ENCODE results near the gene NUDT19. TPM values are rescaled to one million over a fixed set of nuclear protein-coding genes. Genes with fewer than 3 reads are reported as not detected.
"Not testable (repeated sequence)": the region's sequence is repeated elsewhere in the genome, so short reads cannot be mapped to it uniquely, and the experiment has no call there.

NUDT19 gene
- total RNA-seq (2014; rRNA removed; shearing (Covaris generic)), result 15.9 and 19.3 TPM in 2 replicates

DNA sequence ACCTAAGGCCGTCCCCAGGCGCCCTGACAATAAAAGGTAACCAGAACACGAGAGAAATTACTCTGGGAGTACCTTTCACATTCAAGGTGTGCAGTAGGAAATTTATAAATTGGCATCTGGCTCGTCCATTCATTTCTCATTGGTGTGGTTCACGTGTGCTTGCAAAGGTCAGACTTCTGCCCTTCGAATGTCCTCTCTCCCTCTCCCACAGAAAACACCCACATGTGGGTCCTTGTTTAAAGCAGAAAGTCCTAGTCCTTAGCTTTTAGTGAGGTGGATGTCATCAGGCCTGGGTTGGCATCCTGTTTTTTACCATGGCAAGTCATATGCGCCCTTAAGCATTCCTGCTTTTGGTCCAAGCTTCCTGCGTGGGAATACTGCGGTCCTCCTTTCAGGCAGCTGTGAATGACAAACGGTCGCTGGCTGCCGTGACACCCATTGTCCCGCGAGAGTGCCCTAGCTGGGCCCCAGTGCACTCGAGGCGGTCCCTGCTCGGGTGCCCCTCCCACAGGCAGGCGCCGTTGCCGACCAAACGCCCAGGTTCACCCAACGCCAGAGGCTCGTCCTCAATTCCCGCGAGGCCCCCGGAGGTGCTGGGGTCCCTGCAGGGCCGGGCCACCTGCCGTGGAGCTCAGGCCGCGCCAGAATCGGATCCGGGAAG lies at the start of gene NUDT19:
TSS of gene NUDT19 (plus strand) at position 531 of the 661 bp plus-strand sequence. CDS start 140 bp downstream, outside the sequence.
- peak; percentile 90 for DNase-seq (ENCODE audit: low spot score)

DNA sequence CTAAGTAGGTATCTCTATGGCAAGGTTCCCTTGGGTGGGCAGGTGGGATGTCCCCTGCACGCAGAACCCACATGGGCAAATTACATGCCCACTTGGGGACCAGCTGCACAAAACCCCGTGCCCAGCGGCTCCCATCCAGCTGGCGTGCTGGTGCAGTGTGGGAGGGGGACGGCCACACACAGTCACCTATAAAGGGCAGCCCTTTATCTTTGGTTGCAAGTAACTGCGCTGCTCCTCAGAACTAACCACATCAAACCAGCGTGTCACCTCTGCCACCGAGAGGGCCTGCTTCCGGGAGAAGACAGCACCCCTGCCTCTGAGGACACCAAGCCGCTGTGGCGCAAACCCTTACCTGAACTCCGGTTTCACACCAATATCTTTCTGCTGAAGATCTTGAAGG lies 48.9 kb upstream of the NUDT19 start:
- no peak for DNase-seq (ENCODE audit: low spot score)

DNA sequence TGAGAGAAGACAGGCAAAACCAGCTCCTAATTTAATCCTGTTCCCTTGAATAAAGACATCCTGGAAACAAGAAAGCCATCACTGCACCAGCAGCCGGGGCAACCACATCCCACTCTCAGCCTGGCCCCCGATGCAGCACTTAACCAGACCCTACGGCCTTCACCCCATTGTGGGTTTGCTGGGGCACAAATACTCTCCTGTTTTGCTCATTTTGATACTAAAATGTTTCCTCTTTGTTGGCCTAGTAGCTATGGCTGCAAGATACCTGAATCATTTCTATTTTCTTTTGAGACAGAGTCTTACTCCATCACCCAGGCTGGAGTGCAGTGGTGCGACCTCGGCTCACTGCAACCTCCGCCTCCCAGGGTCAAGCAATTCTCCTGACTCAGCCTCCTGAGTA lies 45.1 kb upstream of the NUDT19 start:
- no peak for DNase-seq (ENCODE audit: low spot score)

DNA sequence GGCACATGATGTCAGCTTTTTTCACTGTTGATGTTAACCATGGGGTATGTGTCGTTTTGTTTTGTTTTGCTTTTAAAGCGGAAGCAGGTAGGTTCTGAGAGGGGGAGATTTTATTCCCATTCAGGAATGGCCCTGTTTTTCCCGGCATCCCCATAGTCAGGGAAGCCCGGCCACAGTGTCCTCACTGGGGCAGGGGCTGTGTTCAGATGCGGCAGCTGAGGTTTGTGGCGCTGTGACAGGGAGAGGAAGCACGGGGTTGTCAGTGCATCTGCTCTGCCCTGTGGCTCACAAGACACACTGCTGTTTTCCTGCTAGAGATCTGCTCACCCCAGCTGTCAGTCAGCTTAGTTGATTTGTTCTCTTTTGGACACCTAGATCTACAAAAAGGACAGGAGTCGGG lies 44.3 kb upstream of the NUDT19 start:
- no peak for DNase-seq (ENCODE audit: low spot score)

DNA sequence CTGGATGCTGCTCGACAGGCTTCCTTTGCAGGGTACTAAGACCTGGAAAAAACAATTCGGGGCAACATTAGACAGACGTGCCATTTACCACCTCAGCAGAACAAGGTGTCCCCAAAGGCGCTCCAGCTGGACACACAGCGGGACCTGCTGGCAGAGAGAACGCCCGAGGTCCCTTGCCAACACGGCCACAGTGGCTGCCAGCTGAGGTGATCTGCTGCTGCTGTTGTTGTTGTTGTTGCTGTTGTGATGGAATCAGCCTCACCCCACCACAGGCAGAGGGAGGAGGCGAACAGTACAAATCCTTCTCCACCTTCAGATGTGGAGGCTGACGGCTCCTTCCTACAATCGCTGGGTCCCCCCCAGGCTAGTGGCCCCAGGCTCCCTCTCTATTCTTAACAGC lies 41.9 kb upstream of the NUDT19 start:
- DNase-seq (ENCODE audit: low spot score), result no peak

DNA sequence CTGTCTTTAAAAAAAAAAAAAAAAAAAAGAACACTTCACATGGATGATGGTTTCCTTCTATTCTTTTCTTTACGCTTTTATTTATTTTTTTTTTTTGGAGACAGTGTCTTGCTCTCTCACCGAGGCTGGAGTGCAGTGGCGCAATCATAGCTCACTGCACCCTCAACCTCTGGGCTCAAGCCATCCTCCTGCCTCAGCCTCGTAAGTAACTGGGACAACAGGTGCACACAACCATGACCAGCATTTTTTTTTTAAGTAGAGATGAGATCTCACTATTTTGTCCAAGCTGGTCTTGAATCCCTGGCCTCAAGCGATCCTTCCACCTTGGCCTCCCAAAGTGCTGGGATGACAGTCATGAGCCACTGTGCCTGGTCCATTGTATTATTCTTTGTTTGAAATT lies 41.0 kb upstream of the NUDT19 start:
- DNase-seq (ENCODE audit: low spot score), result no peak

DNA sequence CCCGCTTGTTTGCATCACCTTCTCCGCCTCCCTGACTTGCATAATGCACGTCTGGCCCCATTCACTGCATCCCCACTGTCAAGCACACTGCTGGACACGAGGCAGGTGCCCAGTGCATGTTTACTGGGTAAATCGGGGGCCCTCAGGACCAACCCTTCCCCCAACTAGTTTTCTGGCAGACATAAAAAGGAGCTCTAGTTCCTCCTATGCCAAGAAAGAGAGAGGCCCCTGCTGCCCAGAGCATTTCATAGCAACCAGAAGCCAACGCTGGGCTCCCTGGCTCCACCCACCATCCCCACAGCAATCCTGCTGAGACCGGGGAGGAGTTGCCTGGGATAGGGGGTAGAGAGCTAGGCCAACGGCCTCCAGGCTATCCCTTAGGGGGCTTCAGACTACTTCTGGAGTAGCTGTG lies 39.9 kb upstream of the NUDT19 start:
- no peak for DNase-seq (ENCODE audit: low spot score)

DNA sequence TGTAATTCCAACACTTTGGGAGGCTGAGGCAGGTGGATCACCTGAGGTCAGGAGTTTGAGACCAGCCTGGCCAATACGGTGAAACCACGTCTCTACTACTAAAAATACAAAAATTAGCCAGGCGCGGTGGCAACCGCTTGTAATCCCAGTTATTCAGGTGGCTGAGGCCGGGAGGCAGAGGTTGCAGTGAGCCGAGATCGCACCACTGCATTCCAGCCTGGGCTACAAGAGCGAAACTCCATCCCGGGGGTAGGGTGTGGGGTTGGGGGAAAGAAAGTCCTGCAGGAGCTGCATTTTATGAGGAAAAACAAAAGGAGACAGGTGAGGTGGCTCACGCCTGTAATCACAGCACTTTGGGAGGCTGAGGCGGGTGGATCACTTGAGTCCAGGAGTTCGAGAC lies 39.3 kb upstream of the NUDT19 start:
- not testable (repeated sequence) for DNase-seq (ENCODE audit: low spot score)

DNA sequence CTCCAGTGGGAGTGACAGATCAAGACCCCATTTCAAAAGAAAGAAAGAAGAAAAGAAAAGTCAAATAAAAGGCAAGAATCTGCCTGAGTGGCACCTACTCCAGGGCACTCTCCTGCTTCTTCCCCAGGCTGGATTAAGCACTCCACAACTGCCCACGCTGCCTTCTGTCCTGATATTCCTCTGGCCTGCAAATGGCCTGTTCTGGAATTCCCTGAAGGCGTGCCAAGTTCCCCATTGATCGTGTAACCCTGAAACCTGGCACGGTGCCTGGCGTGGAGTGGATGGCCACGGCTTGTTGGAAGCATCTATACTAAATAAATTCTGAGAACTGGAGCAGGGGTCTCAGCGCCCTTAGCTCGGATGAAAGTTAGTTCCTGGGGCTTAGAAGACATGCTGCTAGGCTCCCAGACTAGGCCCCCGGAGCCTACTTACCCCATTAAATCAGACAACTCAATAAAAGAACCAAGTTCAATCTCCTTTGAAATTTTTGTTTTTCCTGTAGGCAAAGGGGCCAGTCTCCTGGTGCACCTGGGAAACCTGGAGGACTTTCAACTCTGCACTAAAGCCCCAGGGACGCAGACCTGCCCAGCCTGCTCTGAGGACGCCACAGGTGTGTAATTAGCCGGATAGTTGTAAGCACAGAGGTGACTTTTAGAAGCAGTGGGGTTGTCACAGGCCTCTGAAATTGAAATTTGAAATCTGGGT lies 38.6 kb upstream of the NUDT19 start:
- no peak for DNase-seq (ENCODE audit: low spot score)

DNA sequence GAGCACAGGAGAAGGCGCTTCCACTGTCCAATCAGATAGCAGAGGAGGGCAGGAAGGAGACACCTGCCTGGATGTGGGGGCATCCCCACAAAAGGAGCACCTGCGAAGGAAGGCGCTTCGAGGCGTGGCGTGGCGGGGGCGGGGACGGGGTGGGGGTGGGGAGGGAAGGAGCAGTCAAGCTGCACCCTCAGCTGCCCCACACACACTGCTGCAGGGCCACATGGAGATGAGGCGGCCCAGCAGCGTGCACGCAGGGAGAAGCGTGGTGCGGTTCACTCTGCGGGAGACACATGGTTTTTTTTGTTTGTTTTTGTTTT lies 38.1 kb upstream of the NUDT19 start:
- DNase-seq (ENCODE audit: low spot score), result no peak

DNA sequence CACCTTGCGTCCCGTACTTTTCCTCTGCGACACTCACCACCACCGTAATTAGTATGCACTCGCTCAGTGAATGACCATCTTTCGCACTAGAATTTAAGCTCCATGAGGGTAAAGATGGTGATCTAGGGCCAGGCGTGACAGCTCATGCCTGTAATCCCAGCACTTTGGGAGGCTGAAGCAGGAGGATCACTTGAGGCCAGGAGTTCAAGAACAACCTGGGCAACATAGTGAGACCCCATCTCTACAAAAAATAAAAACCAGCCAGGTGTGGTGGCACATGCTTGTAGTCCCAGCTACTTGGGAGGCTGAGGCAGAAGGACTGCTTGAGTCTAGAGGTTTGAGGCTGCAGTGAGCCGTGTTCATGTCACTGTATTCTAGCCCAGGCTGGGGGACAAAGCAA lies 35.2 kb upstream of the NUDT19 start:
- DNase-seq (ENCODE audit: low spot score), result not testable (repeated sequence)

DNA sequence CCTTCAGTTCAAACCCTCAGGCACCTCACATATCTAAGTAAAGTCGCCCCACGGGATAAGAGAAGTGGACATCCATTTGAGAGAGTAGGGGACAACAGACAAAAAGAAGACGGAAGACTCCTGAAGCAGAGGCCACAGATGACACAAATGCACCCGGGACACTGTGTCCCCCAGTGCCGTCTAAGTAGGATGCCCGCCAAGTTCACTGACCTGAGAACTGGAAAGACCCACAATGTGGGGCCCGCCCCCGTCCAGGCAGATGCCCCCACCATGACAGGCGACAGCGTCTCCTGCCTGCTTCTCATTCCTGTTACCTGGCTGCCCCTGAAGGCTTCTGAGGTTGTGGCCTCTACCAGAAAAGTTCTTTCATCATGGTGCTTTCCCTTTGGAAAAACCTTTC lies 33.5 kb upstream of the NUDT19 start:
- DNase-seq (ENCODE audit: low spot score), result no peak

DNA sequence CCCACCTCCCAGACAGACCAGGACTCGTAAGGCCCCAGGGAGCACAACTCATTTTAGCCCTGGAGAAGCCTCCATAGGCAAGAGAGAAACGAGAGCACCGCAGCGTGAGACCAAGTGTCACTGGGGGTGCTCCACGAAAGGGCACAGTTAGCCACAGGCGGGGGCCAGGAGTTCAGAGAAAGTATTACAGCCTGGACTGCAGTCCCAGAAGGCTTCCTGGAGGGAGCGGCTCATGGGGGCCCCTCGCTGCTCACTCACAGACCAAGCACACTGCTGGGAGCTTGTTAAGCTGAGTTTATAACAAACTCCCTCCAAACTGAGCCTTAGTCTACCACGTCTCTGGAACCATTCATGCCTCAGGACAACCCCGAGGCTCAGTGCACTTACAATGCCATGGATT lies 33.1 kb upstream of the NUDT19 start:
- DNase-seq (ENCODE audit: low spot score), result no peak

DNA sequence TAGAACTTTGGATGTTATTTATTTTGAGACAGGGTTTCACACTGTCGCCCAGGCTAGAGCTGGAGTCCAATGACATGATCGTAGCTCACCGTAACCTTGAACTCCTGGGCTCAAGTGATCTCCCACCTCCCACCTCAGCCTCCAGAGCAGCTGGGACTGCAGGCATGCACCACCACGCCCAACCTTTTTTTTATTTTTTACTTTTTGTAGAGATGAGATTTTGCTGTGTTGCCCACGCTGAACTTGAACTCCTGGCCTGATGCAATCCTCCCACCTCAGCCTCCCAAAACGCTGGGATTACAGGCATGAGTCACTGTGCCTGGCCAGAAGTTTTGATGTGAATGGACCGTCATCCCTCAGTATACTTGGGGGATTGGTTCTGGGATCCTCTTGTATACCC lies 30.3 kb upstream of the NUDT19 start:
- no peak for DNase-seq (ENCODE audit: low spot score)

DNA sequence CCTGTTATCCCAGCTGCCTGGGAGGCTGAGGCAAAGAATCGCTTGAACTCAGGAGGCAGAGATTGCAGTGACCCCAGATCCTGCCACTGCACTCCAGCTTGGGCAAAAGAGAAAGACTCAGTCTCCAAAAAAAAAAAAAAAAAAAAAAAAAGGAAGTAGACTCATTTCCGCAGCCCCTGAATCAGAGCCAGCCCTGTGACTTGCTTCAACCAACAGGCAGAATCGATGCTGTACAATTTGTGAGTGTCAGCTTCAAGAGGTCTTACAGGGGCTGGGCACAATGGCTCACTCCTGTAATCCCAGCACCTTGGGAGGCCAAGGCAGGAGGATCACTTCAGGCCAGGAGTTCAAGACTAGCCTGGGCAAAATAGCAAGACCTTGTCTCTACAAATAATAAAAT lies 29.4 kb upstream of the NUDT19 start:
- DNase-seq (ENCODE audit: low spot score), result no peak

DNA sequence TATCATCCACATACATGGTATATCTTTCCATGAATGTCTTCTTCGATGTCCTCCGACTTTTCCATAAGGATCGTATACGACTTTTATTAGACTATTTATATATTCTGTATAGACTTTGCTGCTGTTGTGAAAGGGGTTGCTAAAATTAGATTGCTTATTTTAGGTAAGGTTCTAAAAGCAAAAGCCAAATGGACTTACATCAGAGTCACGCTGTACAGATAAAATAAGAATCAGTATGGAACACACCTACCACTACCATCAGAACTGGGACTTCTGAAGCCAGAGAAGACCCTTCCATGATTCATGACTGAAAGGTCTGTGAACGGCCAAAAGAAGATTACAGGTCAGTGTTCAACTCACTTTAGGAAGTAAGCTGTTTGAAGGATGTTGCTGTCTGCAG lies 25.5 kb upstream of the NUDT19 start:
- no peak for DNase-seq (ENCODE audit: low spot score)

DNA sequence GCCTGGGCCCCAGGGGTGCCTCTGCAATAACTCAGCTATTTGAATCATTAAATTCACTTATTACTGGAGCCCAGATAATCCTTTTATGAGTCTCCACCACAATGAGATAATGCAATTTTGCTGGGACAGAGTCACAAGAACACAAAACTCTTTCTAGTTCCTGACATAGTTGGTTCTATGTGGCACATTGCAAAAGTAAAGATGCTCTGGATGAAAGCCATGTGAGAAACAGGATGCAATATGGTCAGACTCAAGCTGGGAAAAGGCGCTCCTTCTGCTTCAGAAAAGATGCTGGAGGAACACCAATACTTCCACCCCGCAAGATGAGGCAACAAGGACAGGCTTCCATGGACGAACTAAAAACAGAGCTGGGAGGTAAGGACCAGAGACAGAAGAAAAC lies 22.3 kb upstream of the NUDT19 start:
- no peak for DNase-seq (ENCODE audit: low spot score)

DNA sequence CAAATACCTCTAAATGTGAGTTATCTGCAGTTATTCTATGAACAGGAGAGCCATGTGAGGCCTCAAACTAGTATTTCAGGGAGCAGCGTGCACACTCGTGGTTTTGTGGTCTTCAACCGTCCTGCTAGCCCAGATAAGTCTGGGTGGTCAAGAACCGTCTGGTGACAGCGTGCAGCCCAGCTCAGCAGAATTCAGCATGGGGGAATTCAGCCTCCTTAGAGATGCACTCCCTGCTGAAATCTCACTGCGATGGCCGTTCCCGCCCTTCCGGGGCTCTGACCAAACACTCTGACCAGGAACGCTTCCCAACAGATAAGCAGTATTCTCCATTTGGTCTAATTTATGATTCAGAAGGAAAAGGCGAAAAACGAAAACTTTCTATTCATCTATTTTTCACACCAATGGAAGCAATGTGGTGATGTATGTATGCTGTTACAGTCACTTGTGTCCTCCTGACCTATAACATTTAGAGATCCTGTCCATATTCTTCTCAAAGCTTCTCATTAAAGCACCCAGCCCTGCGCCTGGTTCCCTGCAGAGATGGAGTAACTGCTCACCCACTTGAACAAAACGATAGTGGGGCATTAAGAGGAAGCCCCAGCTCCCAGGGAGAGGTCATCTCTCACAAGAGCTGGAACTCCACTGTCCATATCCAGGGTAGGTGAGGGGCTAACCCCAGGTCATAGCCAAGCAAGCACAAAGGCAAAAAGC lies 19.6 kb upstream of the NUDT19 start:
- no peak for DNase-seq (ENCODE audit: low spot score)

DNA sequence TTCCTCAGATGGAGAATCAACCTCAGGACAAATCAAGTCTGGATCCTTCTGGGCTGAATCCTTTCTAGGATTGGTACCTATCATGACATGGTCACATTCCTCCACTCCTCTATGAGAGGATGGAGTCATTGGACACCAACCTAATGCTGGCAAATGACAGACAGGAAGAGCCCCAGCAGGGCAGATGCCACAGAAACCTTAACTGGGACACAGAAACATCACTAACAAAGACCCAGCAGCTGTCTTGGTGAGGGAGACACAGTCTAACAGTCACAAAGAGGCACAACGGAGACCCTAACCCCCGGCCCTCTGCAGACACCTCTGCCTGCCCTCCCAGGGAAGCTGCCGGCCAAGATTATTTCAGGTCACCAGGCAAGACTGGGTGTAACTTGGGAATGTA lies 18.8 kb upstream of the NUDT19 start:
- no peak for DNase-seq (ENCODE audit: low spot score)

DNA sequence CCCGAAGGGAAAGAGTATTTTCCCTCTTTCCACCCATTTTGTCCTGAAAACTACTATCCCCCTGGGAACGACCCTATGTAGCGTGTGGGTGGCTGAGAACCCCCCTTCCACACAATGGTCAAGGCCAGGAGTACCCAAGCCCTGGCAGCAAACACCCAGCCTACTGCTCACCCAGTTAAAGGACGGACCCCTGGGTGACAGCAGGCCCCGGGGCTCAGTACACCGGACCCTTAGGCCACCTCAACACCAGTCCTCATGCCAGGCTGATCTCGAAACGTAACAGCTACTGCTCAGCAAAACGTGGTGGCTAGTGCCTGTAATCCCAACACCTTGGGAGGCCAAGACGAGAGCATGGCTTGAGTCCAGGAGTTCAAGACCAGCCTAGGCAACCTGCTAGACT lies 18.0 kb upstream of the NUDT19 start:
- DNase-seq (ENCODE audit: low spot score), result no peak

DNA sequence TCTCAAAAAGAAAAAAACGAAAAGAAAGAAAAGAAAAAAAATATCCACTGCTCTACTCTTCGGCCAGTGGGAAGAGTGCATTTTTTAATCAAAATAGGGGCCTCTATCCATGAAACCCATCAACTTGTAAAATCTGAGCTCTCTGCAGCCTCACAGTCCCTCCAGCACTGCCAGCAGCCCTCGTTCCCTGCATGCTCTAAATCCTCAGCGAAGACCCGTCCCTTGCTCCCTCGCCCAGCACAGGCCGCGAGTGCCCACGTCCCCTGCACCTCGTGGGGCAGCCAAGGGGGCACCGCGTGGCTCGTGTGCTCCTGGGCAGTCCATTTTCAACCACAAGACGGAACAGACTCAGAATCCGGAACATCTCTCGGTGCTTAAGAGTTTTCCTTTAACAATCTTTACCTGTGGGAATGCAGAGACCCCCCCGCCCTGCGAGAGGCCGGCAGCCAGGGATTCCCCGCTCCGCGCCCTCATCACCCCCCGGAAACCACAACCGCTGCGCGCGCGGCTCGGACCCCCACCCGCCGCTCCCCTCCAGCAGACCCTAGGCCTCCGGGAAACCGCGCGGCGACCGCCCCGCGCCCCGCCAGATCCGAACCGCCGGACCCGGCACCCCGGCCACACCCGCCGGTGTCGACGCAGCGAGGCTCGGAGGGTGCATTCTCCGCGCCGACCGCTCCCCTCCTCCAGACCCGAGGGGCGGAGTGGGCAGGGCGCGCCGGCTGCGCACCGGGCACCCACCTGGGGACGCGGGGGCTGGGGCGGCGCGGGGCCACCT lies 17.3 kb upstream of the NUDT19 start:
- DNase-seq (ENCODE audit: low spot score), result no peak

DNA sequence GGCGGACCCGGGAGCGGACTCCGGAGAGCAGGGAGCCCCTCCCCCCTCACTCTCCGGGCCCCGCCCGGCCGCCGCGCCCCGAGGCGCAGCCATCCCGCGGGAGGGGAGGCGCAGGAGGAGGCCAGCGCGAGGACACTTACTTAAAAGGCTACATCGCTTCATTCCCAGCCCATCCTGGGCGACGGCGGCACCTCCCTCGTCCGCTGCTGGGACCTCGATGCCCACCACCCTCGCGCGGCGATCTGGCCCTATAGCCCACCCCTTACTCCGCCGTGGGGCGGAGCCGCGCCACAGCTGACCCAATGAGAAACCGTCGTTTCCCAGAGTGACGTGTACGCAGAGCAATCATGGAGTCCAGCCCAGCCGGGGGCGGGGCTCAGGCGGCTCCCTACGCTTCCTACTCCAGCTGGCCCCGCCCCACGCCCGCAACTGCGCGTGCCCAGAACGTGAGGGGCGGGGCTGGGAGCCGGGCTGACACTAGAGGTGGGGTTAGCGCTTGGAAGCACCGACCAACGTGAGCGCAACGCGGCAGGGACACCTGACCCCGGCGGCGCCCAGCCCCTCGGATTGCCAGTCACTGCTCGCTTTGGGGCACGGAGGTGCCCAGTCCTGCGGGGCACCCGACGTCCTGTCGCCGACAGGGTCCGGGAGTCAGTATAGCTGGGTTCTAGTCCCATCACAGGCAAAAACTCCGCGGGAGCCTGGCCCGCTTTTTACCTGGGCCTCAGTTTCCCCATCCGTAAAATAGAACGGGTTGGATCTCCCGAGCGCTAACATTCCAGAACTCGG lies 16.5 kb upstream of the NUDT19 start, which contains the start of gene ANKRD27:
TSS of gene ANKRD27 (minus strand) at position 250 of the 789 bp plus-strand sequence. CDS start 16,165 bp downstream, outside the sequence.
- DNase-seq (ENCODE audit: low spot score), result peak; percentile 97

Data from H4 (cell line).